A673 (cell line): ENCODE results near the gene TP53INP2. TPM values are rescaled to one million over a fixed set of nuclear protein-coding genes. Genes with fewer than 3 reads are reported as not detected.

Experiments
- BruUV-seq: library from RNA; stranded (reverse); fragments of 400-500 nt; replicated peaks from 2 replicates; lab custom pipeline; 2021; lab: Mats Ljungman, UMichigan
- CTCF ChIA-PET: fragments of 300-600 bp; sonication (Branson Sonifier 250); formaldehyde crosslinking; loops from one replicate; lab custom pipeline; 2022; ENCODE audit warnings: antibody characterized with exemption; lab: Charles Lee
- POLR2A ChIA-PET: fragments of 300-600 bp; sonication (Branson Sonifier 250); formaldehyde crosslinking; loops from one replicate; lab custom pipeline; 2022; ENCODE audit warnings: antibody characterized with exemption; ENCODE audit not compliant: low non-redundant PET; lab: Charles Lee
- DNase-seq: peaks from one replicate; pipeline ENCODE4 v3.0.0-alpha.2; 2015; ENCODE audit warnings: low spot score
- H3K27ac ChIP-seq: fragments of 200-600 bp; sonication (generic); 2 replicates; pipeline ENCODE4 v1.5.1; 2016; ENCODE audit warnings: mixed run types, low read depth, mild to moderate bottlenecking, mixed read lengths, antibody characterized with exemption, low read length; ENCODE audit not compliant: poor library complexity, severe bottlenecking
- H3K27me3 ChIP-seq: fragments of 200-600 bp; sonication (generic); replicated peaks from 2 replicates; pipeline ENCODE4 v1.6.1; 2017; ENCODE audit warnings: mixed run types, low read depth, mild to moderate bottlenecking, mixed read lengths, antibody characterized with exemption, low read length; ENCODE audit not compliant: insufficient read depth, poor library complexity
- H3K36me3 ChIP-seq: fragments of 200-600 bp; sonication (generic); 2 replicates; pipeline ENCODE4 v1.6.1; 2016; ENCODE audit warnings: mixed run types, mild to moderate bottlenecking, mixed read lengths, antibody characterized with exemption, low read length; ENCODE audit not compliant: insufficient read depth, poor library complexity, severe bottlenecking
- H3K4me1 ChIP-seq: fragments of 200-600 bp; sonication (generic); 2 replicates; pipeline ENCODE4 v1.6.1; 2017; ENCODE audit warnings: mixed run types, mild to moderate bottlenecking, mixed read lengths, antibody characterized with exemption, low read length; ENCODE audit not compliant: insufficient read depth, poor library complexity, severe bottlenecking
- H3K4me3 ChIP-seq: fragments of 200-600 bp; sonication (generic); 2 replicates; pipeline ENCODE4 v1.5.1; 2016; ENCODE audit warnings: low read depth, mixed run types, mild to moderate bottlenecking, mixed read lengths, low read length; ENCODE audit not compliant: poor library complexity, severe bottlenecking
- H3K9me3 ChIP-seq: fragments of 200-600 bp; sonication (generic); 2 replicates; pipeline ENCODE4 v1.6.1; 2016; ENCODE audit warnings: mixed run types, low read depth, mild to moderate bottlenecking, mixed read lengths, antibody characterized with exemption, low read length; ENCODE audit not compliant: poor library complexity, severe bottlenecking
- EZH2 ChIP-seq: fragments of 200-600 bp; sonication (generic); IDR thresholded peaks from 2 replicates; pipeline ENCODE4 v1.6.1; 2017; ENCODE audit warnings: borderline replicate concordance, low read depth, mild to moderate bottlenecking, mixed read lengths, antibody characterized with exemption, low read length; ENCODE audit not compliant: poor library complexity, severe bottlenecking
- intact Hi-C: fragments of 100-400 bp; cut with micrococcal nuclease; formaldehyde crosslinking; loops from one replicate; pipeline ENCODE4 v1.10.0; 2022; ENCODE audit not compliant: unreplicated experiment
- total RNA-seq: library from RNA; stranded (reverse); gene quantifications from 2 replicates; pipeline ENCODE4 v1.2.3, GENCODE V29; 2021
- TF ChIP-seq, protein P1 (sequence below): fragments of 300-800, 200-600 bp; sonication (generic); conservative IDR thresholded peaks from 2 replicates; pipeline ENCODE4 v1.5.1; 2017; ENCODE audit warnings: low read depth, mild to moderate bottlenecking, antibody characterized with exemption, low read length, moderate library complexity, mixed read lengths

Gene TP53INP2
- total RNA-seq, 1 experiment from 2014 or later: 7.2 TPM

DNA sequence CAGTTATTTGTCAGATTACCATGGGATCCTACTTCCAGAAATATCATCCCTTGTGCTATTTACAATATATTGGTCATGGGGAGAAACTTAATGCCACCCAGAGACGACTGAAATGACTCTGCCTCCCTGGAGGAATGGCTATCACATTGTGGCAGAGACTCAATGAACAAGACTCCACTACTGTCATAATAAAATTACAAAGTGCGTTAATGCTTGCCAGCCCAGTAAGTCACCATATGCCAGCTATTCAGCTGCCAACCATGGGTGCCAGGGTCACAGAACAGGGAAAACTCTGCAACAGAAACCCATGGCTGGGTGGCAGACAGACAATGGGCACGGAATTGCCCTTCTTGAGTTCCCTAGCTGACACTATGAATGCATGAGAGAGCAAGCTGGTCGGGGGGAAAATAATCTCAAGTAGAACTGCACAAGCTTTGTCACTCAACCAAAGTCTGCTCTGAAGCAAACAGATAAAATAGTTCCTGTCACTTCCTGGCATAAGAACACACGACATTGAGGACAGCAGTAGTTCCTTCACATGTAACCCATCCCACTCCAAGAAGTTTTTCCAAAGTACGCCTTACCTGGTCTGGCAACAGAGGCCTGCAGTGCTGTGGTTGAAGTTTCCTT, 32.1 kb downstream of the TP53INP2 start:
- Histone ChIP-seq H3K27me3 (no peaks in the 10 kb centered on the region), H3K27ac (no peak overlapping the region), H3K9me3 (no peaks in the 10 kb centered on the region), H3K4me3 (no peak overlapping the region), H3K4me1 (no peaks in the 10 kb centered on the region), H3K36me3 (peaks cover 16% of the 10 kb centered on the region)
- no peak for DNase-seq
- POLR2A ChIA-PET: no interaction called here
- TF ChIP-seq, protein P1, sequence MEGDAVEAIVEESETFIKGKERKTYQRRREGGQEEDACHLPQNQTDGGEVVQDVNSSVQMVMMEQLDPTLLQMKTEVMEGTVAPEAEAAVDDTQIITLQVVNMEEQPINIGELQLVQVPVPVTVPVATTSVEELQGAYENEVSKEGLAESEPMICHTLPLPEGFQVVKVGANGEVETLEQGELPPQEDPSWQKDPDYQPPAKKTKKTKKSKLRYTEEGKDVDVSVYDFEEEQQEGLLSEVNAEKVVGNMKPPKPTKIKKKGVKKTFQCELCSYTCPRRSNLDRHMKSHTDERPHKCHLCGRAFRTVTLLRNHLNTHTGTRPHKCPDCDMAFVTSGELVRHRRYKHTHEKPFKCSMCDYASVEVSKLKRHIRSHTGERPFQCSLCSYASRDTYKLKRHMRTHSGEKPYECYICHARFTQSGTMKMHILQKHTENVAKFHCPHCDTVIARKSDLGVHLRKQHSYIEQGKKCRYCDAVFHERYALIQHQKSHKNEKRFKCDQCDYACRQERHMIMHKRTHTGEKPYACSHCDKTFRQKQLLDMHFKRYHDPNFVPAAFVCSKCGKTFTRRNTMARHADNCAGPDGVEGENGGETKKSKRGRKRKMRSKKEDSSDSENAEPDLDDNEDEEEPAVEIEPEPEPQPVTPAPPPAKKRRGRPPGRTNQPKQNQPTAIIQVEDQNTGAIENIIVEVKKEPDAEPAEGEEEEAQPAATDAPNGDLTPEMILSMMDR: no peak
- TF ChIP-seq EZH2: no peak
- intact Hi-C loops: no loop called here
- no TSS peak for BruUV-seq
- CTCF ChIA-PET: no interaction called here

- Histone ChIP-seq H3K27me3 (no peaks in the 10 kb centered on the region), H3K36me3 (peaks cover 43% of the 10 kb centered on the region), H3K4me3 (no peak overlapping the region), H3K4me1 (no peaks in the 10 kb centered on the region), H3K27ac (no peak overlapping the region), H3K9me3 (no peaks in the 10 kb centered on the region)
- no TSS peak for BruUV-seq
- no peak for TF ChIP-seq EZH2
- TF ChIP-seq, protein P1: no peak
- POLR2A ChIA-PET: no interaction called here
- intact Hi-C loops: no loop called here
- CTCF ChIA-PET: no interaction called here
- no peak for DNase-seq
These were observed 38.9 kb downstream of the TP53INP2 start for GRCh38 chr20:34743039-34743438.

- ChIA-PET CTCF (no interaction called here), POLR2A (no interaction called here)
- intact Hi-C loops: no loop called here
- Histone ChIP-seq H3K4me3 (no peak overlapping the region), H3K27me3 (no peaks in the 10 kb centered on the region), H3K36me3 (peaks cover 54% of the 10 kb centered on the region), H3K9me3 (no peaks in the 10 kb centered on the region), H3K27ac (no peak overlapping the region), H3K4me1 (no peaks in the 10 kb centered on the region)
- TF ChIP-seq, protein P1: no peak
- TF ChIP-seq EZH2: no peak
- BruUV-seq: no TSS peak
- DNase-seq: no peak
These were observed 40.2 kb downstream of the TP53INP2 start for GRCh38 chr20:34744340-34744739.
